HK-2 (cell line): ENCODE measurements around the gene ARHGAP26.

Experiments used
- DNase-seq: peaks from one replicate; pipeline ENCODE4 v3.0.0-alpha.2; 2018; ENCODE audit not compliant: unreplicated experiment

ARHGAP26 gene, protein sequence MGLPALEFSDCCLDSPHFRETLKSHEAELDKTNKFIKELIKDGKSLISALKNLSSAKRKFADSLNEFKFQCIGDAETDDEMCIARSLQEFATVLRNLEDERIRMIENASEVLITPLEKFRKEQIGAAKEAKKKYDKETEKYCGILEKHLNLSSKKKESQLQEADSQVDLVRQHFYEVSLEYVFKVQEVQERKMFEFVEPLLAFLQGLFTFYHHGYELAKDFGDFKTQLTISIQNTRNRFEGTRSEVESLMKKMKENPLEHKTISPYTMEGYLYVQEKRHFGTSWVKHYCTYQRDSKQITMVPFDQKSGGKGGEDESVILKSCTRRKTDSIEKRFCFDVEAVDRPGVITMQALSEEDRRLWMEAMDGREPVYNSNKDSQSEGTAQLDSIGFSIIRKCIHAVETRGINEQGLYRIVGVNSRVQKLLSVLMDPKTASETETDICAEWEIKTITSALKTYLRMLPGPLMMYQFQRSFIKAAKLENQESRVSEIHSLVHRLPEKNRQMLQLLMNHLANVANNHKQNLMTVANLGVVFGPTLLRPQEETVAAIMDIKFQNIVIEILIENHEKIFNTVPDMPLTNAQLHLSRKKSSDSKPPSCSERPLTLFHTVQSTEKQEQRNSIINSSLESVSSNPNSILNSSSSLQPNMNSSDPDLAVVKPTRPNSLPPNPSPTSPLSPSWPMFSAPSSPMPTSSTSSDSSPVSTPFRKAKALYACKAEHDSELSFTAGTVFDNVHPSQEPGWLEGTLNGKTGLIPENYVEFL

DNA sequence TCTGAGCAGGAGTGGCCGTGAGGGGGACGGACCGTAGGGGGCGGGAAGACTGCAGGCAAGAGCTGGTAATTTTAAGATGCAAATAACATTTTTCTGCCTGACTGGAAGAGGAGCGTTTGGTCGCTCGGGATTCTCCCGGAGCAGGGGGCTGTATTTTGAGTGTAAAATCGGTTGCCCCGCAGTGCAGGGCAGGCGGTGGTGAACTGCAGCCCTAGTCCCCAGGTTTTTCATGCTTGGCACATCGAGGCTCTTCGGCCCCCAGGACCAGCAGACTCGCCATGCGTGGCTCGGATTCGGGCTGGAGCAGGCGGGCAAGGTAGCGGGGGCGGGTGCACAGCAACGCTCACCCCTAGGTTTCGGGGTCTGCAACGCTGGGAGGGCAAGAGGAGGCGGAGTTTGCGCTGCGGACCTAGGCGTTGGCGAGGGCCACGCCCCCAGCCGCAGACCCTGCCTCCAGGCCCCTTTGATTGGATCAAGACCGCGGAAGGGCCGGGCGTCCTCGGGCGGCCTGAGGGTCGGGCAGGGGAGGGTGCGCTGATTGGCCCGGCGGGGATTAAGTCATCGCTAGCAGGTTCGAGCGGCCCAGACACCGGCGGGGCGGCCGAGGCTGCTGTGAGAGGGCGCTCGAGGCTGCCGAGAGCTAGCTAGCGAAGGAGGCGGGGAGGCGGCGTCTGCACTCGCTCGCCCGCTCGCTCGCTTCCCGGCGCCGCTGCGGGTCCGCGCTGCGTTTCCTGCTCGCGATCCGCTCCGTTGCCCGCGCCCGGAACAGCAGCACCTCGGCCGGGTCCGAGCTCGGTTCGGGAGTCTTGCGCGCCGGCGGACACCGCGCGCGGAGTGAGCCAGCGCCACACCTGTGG is at the start of gene ARHGAP26:
Gene ARHGAP26, plus strand, starts transcription at position 585 of the 857 bp plus-strand sequence. CDS start 385 bp downstream, outside the sequence.
- DNase-seq: peak; percentile 90

DNA sequence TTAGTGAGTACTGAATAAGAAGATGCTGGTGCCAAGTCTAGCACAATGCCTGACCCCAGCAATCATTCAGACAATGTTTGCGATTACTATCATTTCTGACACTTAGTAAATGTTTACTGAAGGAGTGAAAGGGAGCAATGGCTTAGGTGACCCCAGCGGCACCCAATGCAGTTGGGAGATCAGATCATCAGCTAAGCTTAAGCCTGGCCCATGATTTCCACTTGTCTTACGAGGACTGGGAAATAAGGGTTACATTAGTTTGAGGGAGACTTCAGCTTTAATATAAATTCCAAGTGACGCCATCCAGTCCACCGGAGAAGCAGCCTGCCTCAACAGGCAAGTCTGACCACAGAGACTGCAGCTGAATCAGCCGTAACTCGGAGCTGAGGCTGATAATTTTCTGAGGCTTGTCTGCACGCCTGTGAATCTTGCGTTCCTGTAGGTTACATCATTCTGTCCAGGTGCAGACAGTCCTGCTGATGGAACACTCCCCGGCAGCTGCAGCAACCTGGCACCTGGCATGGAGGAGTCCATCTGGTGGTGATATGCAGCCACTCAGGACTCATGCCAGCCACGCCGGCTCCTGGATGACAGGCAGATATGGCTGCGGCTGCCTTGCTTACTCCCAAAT is 49.4 kb upstream of the ARHGAP26 start:
- no peak for DNase-seq

DNA sequence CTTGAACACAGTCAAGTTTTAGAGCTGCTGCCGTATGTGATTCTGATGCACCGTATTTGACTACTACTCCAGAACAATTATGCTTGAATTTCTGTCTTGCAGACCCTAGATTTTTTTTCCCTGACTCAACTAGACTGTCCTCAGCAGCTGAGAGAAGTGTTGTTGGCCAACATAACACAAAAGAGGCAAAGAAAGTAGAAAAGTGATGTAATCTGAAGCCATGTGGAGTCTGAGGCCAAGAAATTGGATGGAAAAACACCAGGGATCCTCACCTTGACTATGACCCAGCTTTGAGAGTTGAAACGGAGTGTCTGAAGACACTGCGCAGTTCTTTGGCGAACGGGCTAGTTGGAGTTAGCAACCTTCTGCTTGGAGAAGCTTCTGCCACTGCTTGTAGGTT is 48.0 kb upstream of the ARHGAP26 start:
- no peak for DNase-seq

GRCh38 chr5:142722896-142723295 is 47.3 kb upstream of the ARHGAP26 start:
- no peak for DNase-seq

GRCh38 chr5:142724821-142725220 is 45.4 kb upstream of the ARHGAP26 start:
- no peak for DNase-seq

- no peak for DNase-seq
Measured at GRCh38 chr5:142725231-142726187, 44.7 kb upstream of the ARHGAP26 start.

DNA sequence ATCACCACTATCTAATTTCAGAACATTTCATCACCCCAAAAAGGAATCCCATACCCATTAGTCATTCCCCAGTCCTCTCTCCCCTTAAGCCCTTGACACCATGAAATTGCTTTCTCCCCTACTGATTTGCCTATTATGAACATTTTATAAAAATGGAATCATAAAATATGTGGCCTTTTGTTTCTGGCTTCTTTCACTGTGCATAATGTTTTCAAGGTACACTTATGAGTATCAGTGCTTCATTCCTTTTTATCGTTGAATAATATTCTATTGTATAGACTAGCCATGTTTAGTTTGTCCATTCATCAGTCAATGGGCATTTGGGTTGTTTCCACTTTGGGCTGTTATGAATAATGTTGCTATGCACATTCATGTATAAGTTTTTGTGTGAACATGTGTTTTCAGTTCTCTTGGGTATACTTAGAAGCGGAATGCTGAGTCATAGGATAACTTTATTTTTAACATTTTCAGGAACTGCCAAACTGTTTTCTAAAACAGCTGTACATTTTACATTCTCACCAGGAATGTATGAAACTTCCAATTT is 43.9 kb upstream of the ARHGAP26 start:
- no peak for DNase-seq

GRCh38 chr5:142727735-142728047 is 42.5 kb upstream of the ARHGAP26 start:
- DNase-seq: no peak

GRCh38 chr5:142735323-142736246 is 34.6 kb upstream of the ARHGAP26 start:
- DNase-seq: no peak

DNA sequence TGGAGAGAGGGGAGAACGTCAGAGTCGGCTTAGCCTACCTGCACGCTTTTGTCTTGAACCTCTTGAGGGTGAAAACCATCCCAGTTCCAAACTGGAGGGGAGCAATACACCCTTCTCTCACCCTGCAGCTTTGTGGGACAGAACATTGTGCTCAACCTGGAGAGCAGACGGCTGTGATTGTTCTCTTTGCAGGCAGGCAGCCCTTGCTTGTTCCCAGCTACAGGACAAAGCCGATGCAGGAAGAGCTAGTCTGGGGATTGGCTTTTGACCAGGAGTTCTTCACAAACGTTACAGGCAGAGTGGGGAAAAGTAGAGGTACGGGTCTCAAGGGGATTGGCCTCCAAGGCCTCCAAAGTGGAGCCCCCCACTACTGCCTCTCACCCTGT is 33.9 kb upstream of the ARHGAP26 start:
- no peak for DNase-seq

- no peak for DNase-seq
Measured at GRCh38 chr5:142737179-142737578, 33.0 kb upstream of the ARHGAP26 start.

DNA sequence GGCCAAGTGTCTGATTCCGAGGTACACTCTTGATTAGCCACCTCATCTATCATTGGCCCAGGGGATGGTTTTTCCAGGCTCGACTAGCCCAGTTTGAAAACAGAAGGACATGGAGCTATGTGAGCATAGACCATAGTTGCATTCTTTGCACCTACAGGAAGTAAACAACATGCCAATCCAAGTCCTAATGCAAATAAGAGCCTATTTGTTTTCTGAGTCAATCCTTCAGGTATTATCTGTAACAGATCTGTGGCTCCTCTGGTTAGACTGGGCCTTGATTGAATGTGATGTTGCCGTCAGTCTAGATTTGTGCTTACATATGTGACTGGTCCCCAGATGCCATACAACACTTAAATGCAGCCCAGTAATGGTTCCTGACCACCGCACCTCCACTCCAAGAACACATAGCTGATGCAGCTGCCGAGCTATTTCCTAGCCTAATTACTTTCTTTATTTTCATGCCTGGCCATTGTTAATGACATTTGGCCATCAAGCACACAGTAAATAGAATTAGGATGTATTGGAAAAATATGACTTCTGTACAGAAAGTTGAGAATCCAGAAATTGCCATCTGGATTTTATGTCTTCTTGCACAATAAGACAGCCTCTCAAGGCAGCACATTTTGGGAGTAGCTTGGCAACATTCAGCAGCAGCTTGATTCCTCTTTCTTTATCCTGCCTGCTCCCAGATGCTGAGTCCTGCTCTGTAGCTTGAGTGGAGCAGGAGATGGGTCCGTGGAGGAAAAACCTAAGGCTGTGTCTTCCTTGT is 29.5 kb upstream of the ARHGAP26 start:
- DNase-seq: no peak

- no peak for DNase-seq
Measured at GRCh38 chr5:142743592-142744441, 26.4 kb upstream of the ARHGAP26 start.

- DNase-seq: no peak
Measured at GRCh38 chr5:142745268-142745667, 24.9 kb upstream of the ARHGAP26 start.

DNA sequence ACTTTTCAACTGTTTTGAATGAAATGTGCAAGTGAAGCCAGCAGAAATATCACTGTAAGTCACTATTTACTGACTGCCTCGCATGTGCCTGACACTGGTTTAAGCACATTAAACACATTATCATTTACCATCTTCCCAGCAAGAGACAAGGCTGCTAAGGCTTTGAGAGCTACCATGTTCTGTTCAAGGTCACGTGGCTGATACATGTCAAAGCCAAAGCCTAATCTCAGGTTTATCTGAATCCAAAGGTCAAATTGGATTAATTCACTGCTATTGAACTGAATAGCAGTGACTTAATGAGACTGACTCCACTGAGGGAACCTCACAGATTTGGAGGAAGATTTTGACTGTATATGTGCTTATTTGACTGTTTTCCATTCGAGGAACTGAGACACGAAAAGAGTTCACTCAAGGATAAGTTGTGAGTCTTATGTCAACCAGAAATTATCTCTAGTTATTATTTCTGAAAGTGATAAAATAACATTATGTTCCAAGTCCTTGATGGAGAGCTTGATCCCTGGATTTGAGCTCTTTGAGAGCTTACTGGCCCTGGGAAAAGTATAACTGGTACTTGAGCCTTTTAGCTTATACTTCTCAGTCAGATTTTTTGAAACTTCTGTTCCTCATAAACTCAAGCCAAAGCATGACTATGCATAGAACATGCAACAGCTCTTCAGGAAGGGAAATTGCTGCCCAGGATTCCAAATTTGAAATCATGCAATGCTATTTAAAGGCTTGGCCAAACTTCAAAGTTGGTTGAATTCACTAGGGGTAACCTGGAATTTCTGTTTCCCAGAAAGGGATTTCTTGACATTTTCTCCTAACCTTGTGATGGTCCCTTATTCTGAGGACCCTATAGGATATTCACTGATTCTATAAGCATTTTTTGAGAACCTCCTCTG is 23.4 kb upstream of the ARHGAP26 start:
- no peak for DNase-seq

- no peak for DNase-seq
Measured at GRCh38 chr5:142748132-142748531, 22.0 kb upstream of the ARHGAP26 start.
